ENCODE results near the gene FPGS. TPM values are rescaled to one million over a fixed set of nuclear protein-coding genes. Genes with fewer than 3 reads are reported as not detected.

The FPGS gene
- polyA plus RNA-seq, 1 donor (not counting 4 experiments of a cell fraction or from before 2014, with no cell fraction given) = 38.2 TPM

DNA sequence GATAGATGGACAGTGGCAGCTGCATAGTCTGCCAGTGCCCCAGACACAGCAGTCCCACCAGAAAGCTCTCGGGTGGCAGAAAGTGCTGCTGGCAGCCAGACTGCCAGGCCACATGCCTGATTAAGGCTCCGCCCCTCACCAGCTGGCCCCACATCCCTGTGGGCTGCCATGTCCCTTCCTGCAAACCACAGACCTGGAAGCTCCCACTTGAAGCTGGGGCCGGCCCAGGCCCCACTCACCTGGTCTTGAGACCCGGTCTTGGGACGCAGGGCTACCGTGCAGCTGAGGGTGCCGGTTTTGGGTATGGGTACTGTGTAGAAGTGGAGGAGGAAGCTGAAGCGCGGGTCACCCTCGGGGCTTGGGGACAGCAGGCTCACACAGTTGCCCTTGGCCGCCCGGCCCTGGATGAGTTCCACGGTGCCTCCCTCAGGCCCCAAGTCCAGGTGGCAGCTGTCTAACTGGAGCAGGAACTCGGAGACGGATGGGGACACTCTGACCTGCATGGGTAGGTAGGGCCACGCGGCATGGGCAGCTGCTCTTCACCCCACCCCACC lies 15.3 kb downstream of the FPGS start:
- no peaks in the 10 kb centered on the region for H4K20me1 ChIP-seq (ENCODE audit: control insufficient read depth, extremely low read depth, insufficient read depth, low read length)
- H3K36me3 ChIP-seq (ENCODE audit: control insufficient read depth in 2 of 2, extremely low read depth in 1 of 2, insufficient read depth in 2 of 2, low read length in 2 of 2) = peaks cover 17 to 18% of the 10 kb centered on the region in 2 experiments
- H3K27ac ChIP-seq (ENCODE audit: control insufficient read depth, insufficient read depth, low read length) = no peak overlapping the region
- no peaks in the 10 kb centered on the region for H3K9me3 ChIP-seq (ENCODE audit: control insufficient read depth, low read depth, low read length)
- no peak for DNase-seq (ENCODE audit: low read depth, low spot score)
- no peak overlapping the region for H3K4me2 ChIP-seq (ENCODE audit: control insufficient read depth, extremely low read depth, insufficient read depth, low read depth, low read length)
- dilution Hi-C loops (cut with MboI; ENCODE audit: extremely low pct_ligation_motif_present, low sequenced_read_pairs) = no loop called here
- H3K9ac ChIP-seq (ENCODE audit: control insufficient read depth, extremely low read depth, insufficient read depth, low read length) = no peak overlapping the region
- H3K9me1 ChIP-seq (ENCODE audit: control insufficient read depth, extremely low read depth, insufficient read depth, low read length) = no peaks in the 10 kb centered on the region
- no peaks in the 10 kb centered on the region for H3K4me1 ChIP-seq (ENCODE audit: control insufficient read depth, extremely low read depth, insufficient read depth, low read length)
- H2AFZ ChIP-seq (ENCODE audit: control insufficient read depth, low read length) = no peak overlapping the region
- H3K27me3 ChIP-seq (ENCODE audit: control insufficient read depth, extremely low read depth, insufficient read depth, low read length) = no peaks in the 10 kb centered on the region
- FAIRE-seq = no peak
- no peaks in the 10 kb centered on the region for H3K79me2 ChIP-seq (ENCODE audit: control insufficient read depth, insufficient read depth, low read length)
- no peak overlapping the region for H3K4me3 ChIP-seq (ENCODE audit: control insufficient read depth in 2 of 3, extremely low read depth in 1 of 3, insufficient read depth in 2 of 3, low read depth in 1 of 3, low read length in 3 of 3)
- TF ChIP-seq, protein P1, sequence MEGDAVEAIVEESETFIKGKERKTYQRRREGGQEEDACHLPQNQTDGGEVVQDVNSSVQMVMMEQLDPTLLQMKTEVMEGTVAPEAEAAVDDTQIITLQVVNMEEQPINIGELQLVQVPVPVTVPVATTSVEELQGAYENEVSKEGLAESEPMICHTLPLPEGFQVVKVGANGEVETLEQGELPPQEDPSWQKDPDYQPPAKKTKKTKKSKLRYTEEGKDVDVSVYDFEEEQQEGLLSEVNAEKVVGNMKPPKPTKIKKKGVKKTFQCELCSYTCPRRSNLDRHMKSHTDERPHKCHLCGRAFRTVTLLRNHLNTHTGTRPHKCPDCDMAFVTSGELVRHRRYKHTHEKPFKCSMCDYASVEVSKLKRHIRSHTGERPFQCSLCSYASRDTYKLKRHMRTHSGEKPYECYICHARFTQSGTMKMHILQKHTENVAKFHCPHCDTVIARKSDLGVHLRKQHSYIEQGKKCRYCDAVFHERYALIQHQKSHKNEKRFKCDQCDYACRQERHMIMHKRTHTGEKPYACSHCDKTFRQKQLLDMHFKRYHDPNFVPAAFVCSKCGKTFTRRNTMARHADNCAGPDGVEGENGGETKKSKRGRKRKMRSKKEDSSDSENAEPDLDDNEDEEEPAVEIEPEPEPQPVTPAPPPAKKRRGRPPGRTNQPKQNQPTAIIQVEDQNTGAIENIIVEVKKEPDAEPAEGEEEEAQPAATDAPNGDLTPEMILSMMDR (optimal IDR thresholded peaks at IDR 0.05 in 1 of 3, IDR thresholded peaks at IDR 0.05 in 1 of 3, conservative IDR thresholded peaks at IDR 0.05 in 1 of 3; ENCODE audit: extremely low read depth in 1 of 3, insufficient read depth in 2 of 3, low read length in 3 of 3) = no peak
- no peak for TF ChIP-seq EZH2 (IDR thresholded peaks at IDR 0.05; ENCODE audit: low read length)

DNA sequence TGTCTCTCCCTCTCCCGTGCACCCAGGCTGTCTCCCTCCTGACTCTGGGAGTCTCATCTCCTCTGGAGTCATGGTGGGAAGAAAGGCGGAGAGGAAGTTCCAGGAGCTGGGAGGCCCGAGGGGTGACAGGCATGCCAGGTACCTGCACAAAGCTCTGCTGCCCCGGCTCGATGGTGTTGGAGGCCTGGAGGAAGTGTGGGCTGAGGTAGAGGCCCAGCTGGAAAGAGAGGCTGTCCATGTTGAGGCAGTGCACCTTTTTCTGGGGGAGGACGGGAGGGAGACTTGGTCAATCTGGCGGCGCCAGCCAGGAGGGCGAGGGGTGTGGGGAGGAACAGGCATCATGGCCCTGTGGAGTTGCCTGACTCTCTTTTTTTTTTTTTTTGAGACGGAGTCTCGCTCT lies 15.9 kb downstream of the FPGS start:
- Histone ChIP-seq H3K27ac (ENCODE audit: control insufficient read depth, insufficient read depth, low read length) (no peak overlapping the region), H3K4me3 (ENCODE audit: control insufficient read depth in 2 of 3, extremely low read depth in 1 of 3, insufficient read depth in 2 of 3, low read depth in 1 of 3, low read length in 3 of 3) (no peak overlapping the region), H3K9me1 (ENCODE audit: control insufficient read depth, extremely low read depth, insufficient read depth, low read length) (no peaks in the 10 kb centered on the region), H3K4me1 (ENCODE audit: control insufficient read depth, extremely low read depth, insufficient read depth, low read length) (no peaks in the 10 kb centered on the region), H3K9me3 (ENCODE audit: control insufficient read depth, low read depth, low read length) (no peaks in the 10 kb centered on the region), H3K27me3 (ENCODE audit: control insufficient read depth, extremely low read depth, insufficient read depth, low read length) (no peaks in the 10 kb centered on the region), H3K36me3 (ENCODE audit: control insufficient read depth in 2 of 2, extremely low read depth in 1 of 2, insufficient read depth in 2 of 2, low read length in 2 of 2) (peaks cover 11 to 17% of the 10 kb centered on the region in 2 experiments), H3K4me2 (ENCODE audit: control insufficient read depth, extremely low read depth, insufficient read depth, low read depth, low read length) (no peak overlapping the region), H3K9ac (ENCODE audit: control insufficient read depth, extremely low read depth, insufficient read depth, low read length) (no peak overlapping the region), H3K79me2 (ENCODE audit: control insufficient read depth, insufficient read depth, low read length) (no peaks in the 10 kb centered on the region), H2AFZ (ENCODE audit: control insufficient read depth, low read length) (no peak overlapping the region), H4K20me1 (ENCODE audit: control insufficient read depth, extremely low read depth, insufficient read depth, low read length) (no peaks in the 10 kb centered on the region)
- TF ChIP-seq, protein P1 (optimal IDR thresholded peaks at IDR 0.05 in 1 of 3, IDR thresholded peaks at IDR 0.05 in 1 of 3, conservative IDR thresholded peaks at IDR 0.05 in 1 of 3; ENCODE audit: extremely low read depth in 1 of 3, insufficient read depth in 2 of 3, low read length in 3 of 3) = no peak
- TF ChIP-seq EZH2 (IDR thresholded peaks at IDR 0.05; ENCODE audit: low read length) = no peak
- dilution Hi-C loops (cut with MboI; ENCODE audit: extremely low pct_ligation_motif_present, low sequenced_read_pairs) = no loop called here
- no peak for DNase-seq (ENCODE audit: low read depth, low spot score)
- no peak for FAIRE-seq
